ENCODE data around the gene OR2D2. TPM values are rescaled to one million over a fixed set of nuclear protein-coding genes. Genes with fewer than 3 reads are reported as not detected.

OR2D2 gene, protein sequence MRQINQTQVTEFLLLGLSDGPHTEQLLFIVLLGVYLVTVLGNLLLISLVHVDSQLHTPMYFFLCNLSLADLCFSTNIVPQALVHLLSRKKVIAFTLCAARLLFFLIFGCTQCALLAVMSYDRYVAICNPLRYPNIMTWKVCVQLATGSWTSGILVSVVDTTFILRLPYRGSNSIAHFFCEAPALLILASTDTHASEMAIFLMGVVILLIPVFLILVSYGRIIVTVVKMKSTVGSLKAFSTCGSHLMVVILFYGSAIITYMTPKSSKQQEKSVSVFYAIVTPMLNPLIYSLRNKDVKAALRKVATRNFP
- total RNA-seq (under 1 TPM in 4 of 6 donors, not detected in 2; 0.19 to 0.28 (median 0.20) TPM), polyA plus RNA-seq (not detected)

DNA sequence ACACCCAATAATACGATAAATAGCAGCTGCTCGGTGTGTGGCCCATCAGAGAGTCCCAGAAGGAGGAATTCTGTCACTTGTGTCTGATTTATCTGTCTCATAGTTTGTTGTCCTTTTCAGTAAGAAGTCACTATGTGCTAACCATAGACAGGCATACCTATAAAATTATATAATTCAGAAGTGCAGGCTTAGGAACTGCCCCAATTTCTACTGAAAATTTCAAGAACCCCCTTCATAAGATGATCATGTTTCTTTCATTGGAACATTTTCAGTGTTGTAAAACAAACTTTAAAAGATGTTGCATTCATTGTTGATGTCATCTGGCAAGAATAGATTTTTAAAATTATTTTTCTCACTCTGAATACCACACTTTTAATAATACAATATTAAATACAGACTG lies at the start of gene OR2D2:
TSS of gene OR2D2 (minus strand) at position 101 of the 400 bp plus-strand sequence. CDS start at position 101, 0 bp downstream.
- ATAC-seq: no peak

DNA sequence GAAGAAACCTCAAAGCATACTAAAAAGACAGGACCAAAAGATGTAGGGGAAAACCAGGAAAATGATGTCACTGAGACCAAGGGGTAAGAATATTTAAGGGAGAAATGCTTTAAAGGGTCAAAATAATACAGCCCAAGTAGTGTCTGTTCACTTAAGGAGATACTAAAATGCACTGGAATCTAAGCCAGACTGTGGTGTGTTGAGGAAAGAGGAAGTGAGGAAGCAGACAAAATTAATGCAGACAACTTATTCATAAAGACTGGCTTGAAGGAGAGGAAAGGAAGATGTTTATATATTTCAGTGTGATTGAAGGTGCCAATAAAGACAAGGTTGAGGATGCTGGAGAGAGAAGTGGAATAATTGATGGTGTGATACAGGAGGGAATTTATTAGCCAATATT lies 49.7 kb upstream of the OR2D2 start:
- H3K27ac ChIP-seq: no peak overlapping the region
- no peak for ATAC-seq
- TF ChIP-seq, protein P1, sequence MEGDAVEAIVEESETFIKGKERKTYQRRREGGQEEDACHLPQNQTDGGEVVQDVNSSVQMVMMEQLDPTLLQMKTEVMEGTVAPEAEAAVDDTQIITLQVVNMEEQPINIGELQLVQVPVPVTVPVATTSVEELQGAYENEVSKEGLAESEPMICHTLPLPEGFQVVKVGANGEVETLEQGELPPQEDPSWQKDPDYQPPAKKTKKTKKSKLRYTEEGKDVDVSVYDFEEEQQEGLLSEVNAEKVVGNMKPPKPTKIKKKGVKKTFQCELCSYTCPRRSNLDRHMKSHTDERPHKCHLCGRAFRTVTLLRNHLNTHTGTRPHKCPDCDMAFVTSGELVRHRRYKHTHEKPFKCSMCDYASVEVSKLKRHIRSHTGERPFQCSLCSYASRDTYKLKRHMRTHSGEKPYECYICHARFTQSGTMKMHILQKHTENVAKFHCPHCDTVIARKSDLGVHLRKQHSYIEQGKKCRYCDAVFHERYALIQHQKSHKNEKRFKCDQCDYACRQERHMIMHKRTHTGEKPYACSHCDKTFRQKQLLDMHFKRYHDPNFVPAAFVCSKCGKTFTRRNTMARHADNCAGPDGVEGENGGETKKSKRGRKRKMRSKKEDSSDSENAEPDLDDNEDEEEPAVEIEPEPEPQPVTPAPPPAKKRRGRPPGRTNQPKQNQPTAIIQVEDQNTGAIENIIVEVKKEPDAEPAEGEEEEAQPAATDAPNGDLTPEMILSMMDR (IDR thresholded peaks at IDR 0.05): no peak
- H3K36me3 ChIP-seq: peaks cover 0 to 6% (median 0%) of the 10 kb centered on the region in 3 donors
- H3K4me1 ChIP-seq: no peaks in the 10 kb centered on the region
- DNase-seq: no peak
- intact Hi-C loops (cut with DNase I): no loop called here
- H3K27me3 ChIP-seq: no peaks in the 10 kb centered on the region
- no peak for FAIRE-seq
- no peak overlapping the region for H3K4me3 ChIP-seq
- no peaks in the 10 kb centered on the region for H3K9me3 ChIP-seq

More for the DNA sequence above, at the start of gene OR2D2:
- DNase-seq (no peak), FAIRE-seq (no peak)
- no peaks in the 10 kb centered on the region for H3K36me3 ChIP-seq
- TF ChIP-seq, protein P1 (IDR thresholded peaks at IDR 0.05): no peak
- no peak within 1 kb of the TSS for H3K4me3 ChIP-seq
- intact Hi-C loops (cut with DNase I): no loop called here
- H3K27ac ChIP-seq: no peak within 1 kb of the TSS
- H3K9me3 ChIP-seq: peaks cover 0 to 2% (median 0%) of the 10 kb centered on the region in 4 donors
- H3K4me1 ChIP-seq: no peaks in the 10 kb centered on the region
- H3K27me3 ChIP-seq: no peaks in the 10 kb centered on the region
- 73 to 84% methylated on average over 2 of the region's 2 CpGs for WGBS, 2 donors

DNA sequence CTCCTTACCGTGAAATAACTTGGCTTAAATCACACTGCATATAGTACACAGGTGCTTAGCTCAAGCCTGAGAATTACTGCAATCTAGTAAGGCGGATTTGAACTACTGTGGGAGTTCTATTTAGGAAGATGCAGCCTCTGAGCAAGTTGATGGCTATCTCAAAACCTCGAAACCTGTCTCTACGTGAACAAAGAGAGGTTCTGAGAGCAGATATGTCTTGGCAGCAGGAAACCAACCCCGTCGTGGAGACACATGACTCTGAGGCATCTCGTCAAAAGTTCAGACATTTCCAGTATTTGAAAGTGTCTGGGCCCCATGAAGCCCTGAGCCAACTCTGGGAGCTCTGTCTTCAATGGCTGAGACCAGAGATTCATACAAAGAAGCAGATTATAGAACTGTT lies 39.8 kb upstream of the OR2D2 start:
- FAIRE-seq (no peak), ATAC-seq (no peak), DNase-seq (no peak)
- H3K36me3 ChIP-seq: no peaks in the 10 kb centered on the region
- H3K27me3 ChIP-seq: no peaks in the 10 kb centered on the region
- H3K9me3 ChIP-seq: no peaks in the 10 kb centered on the region
- TF ChIP-seq, protein P1 (IDR thresholded peaks at IDR 0.05): no peak
- H3K27ac ChIP-seq: no peak overlapping the region
- intact Hi-C loops (cut with DNase I): no loop called here
- WGBS, 2 donors: 75 to 81% methylated on average over 7 of the region's 7 CpGs
- no peak overlapping the region for H3K4me3 ChIP-seq
- peaks cover 0 to 8% (median 5%) of the 10 kb centered on the region in 3 donors for H3K4me1 ChIP-seq

DNA sequence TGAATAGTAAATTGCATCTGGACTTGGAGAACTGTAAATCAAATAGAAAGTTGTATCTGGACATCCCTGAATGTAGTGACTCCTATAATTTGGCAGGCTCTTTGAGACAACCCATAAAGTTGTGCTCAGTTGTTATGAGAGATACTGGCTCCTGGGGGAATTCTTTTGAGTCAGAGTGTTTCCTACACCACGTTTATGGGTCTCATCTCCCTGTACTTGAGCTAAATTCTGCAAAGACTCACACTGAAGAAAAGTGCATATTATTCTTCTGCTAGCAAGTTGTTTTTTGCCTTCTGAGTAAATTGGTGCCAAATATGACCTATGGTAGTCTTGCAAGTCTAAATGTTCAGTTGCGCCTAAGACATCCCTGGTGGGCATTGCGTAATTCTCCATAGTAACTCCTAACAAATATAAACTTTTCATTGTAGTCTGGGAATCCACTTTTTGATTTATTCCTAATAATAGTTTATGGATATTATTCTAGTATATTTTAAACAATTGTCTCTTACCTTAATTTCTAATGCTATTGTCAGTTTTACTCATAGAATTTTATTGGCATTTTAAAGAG lies 38.9 kb upstream of the OR2D2 start:
- intact Hi-C loops (cut with DNase I): no loop called here
- FAIRE-seq (no peak), ATAC-seq (no peak), DNase-seq (no peak)
- no peaks in the 10 kb centered on the region for H3K9me3 ChIP-seq
- peaks cover 0 to 8% (median 5%) of the 10 kb centered on the region in 3 donors for H3K4me1 ChIP-seq
- no peaks in the 10 kb centered on the region for H3K36me3 ChIP-seq
- no peak overlapping the region for H3K27ac ChIP-seq
- TF ChIP-seq, protein P1 (IDR thresholded peaks at IDR 0.05): no peak
- 89% methylated on average over 3 of the region's 3 CpGs for WGBS, 2 donors
- no peaks in the 10 kb centered on the region for H3K27me3 ChIP-seq
- no peak overlapping the region for H3K4me3 ChIP-seq

DNA sequence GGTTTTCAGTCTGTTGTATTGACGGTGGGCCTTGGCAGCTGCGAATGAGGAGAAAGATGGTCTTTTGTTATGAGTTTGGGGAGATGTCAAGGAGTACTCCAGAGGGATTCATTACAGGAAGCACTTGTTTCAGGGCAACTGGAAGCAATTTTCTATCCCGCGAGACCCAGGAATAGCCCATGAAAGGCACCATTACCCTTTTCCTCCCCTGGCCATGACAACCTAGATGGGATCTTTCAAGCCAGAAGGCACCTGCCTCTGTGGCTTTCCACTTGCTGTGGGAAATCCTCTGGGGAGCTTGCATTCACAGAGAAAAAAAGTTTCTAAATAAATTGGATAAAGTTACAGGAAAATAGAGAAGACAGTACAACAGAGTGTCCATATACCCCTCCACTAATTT lies 36.6 kb upstream of the OR2D2 start:
- Histone ChIP-seq H3K4me3 (no peak overlapping the region), H3K4me1 (peaks cover 0 to 8% (median 5%) of the 10 kb centered on the region in 3 donors), H3K9me3 (no peaks in the 10 kb centered on the region), H3K27me3 (no peaks in the 10 kb centered on the region), H3K27ac (no peak overlapping the region), H3K36me3 (no peaks in the 10 kb centered on the region)
- ATAC-seq: no peak
- TF ChIP-seq, protein P1 (IDR thresholded peaks at IDR 0.05): no peak
- intact Hi-C loops (cut with DNase I): no loop called here
- WGBS, 2 donors: 70 to 71% methylated on average over 4 of the region's 4 CpGs
- FAIRE-seq: no peak
- DNase-seq: no peak

All from pancreas (tissue), 10 donors.